IMR-90 (cell line): ENCODE results near the gene SLC25A11. TPM values are rescaled to one million over a fixed set of nuclear protein-coding genes. Genes with fewer than 3 reads are reported as not detected.

Experiments
- ATAC-seq: fragments of 200-7000 bp; cut with Tn5 transposase; 2 replicates; pipeline ENCODE4 v1.9.1; 2020; ENCODE audit warnings: low read depth, mild to moderate bottlenecking, moderate library complexity
- BruUV-seq: library from RNA; stranded (reverse); fragments of 400-500 nt; replicated peaks from 2 replicates; lab custom pipeline; 2021; lab: Mats Ljungman, UMichigan
- CTCF ChIA-PET: fragments of 300-600 bp; formaldehyde crosslinking; extraction: SDS; loops from one replicate; lab custom pipeline; 2021; ENCODE audit warnings: antibody characterized with exemption; lab: Yijun Ruan, JAX
- POLR2A ChIA-PET: fragments of 300-600 bp; sonication (Branson Sonifier 250); formaldehyde crosslinking; loops from one replicate; lab custom pipeline; 2022; ENCODE audit warnings: antibody characterized with exemption; ENCODE audit not compliant: unreplicated experiment; lab: Charles Lee
- DNase-seq: peaks from one replicate; pipeline ENCODE4 v3.0.0; 2013
- H2AFZ ChIP-seq: replicated peaks from 2 replicates; pipeline ENCODE3; 2013; ENCODE audit warnings: low read length, mild to moderate bottlenecking; ENCODE audit not compliant: poor library complexity
- H2AK5ac ChIP-seq: 2 replicates; pipeline ENCODE4 v1.6.1; 2013; ENCODE audit warnings: low read depth, low read length, inconsistent platforms
- H2AK9ac ChIP-seq: replicated peaks from 2 replicates; pipeline ENCODE3; 2013; ENCODE audit warnings: mild to moderate bottlenecking, low read depth, low read length, moderate library complexity; ENCODE audit not compliant: poor library complexity
- H2BK120ac ChIP-seq: 2 replicates; pipeline ENCODE4 v1.6.1; 2013; ENCODE audit warnings: low read depth, low read length, inconsistent platforms
- H2BK15ac ChIP-seq: 3 replicates; pipeline ENCODE4 v1.6.1; 2013; ENCODE audit warnings: low read depth, low read length, inconsistent platforms
- H2BK20ac ChIP-seq: 2 replicates; pipeline ENCODE4 v1.6.1; 2013; ENCODE audit warnings: low read depth, mild to moderate bottlenecking, inconsistent platforms, low read length, moderate library complexity
- H2BK5ac ChIP-seq: 2 replicates; pipeline ENCODE4 v1.6.1; 2013; ENCODE audit warnings: mild to moderate bottlenecking, low read depth, low read length, inconsistent platforms; ENCODE audit not compliant: poor library complexity, severe bottlenecking
- H3K14ac ChIP-seq: replicated peaks from 2 replicates; pipeline ENCODE4 v1.6.1; 2013; ENCODE audit warnings: low read depth, low read length, inconsistent platforms
- H3K18ac ChIP-seq: 2 replicates; pipeline ENCODE4 v1.6.1; 2013; ENCODE audit warnings: low read depth, low read length, control low read depth
- H3K23ac ChIP-seq: 2 replicates; pipeline ENCODE4 v1.6.1; 2013; ENCODE audit warnings: low read depth, low read length, inconsistent platforms
- H3K27ac ChIP-seq: 2 replicates; pipeline ENCODE4 v1.5.1; 2013; ENCODE audit warnings: mild to moderate bottlenecking, control low read depth, low read length; ENCODE audit not compliant: insufficient read depth
- H3K27me3 ChIP-seq: 2 replicates; pipeline ENCODE4 v1.6.1; 2013; ENCODE audit warnings: low read length; ENCODE audit not compliant: control insufficient read depth, insufficient read depth
- H3K36me3 ChIP-seq: 2 replicates; pipeline ENCODE4 v1.6.1; 2013; ENCODE audit warnings: low read length, mixed read lengths; ENCODE audit not compliant: control insufficient read depth, insufficient read depth
- H3K4ac ChIP-seq: 2 replicates; pipeline ENCODE4 v1.6.1; 2013; ENCODE audit warnings: low read depth, low read length, inconsistent platforms
- H3K4me1 ChIP-seq: 2 replicates; pipeline ENCODE4 v1.6.1; 2013; ENCODE audit warnings: low read length, mixed read lengths; ENCODE audit not compliant: control insufficient read depth, insufficient read depth
- H3K4me2 ChIP-seq: 2 replicates; pipeline ENCODE4 v1.6.1; 2013; ENCODE audit warnings: low read depth, mild to moderate bottlenecking, control low read depth, low read length, moderate library complexity
- H3K4me3 ChIP-seq: 2 replicates; pipeline ENCODE4 v1.5.1; 2013; ENCODE audit warnings: low read depth, mild to moderate bottlenecking, control low read depth, low read length, moderate library complexity; ENCODE audit not compliant: insufficient read depth
- H3K56ac ChIP-seq: 2 replicates; pipeline ENCODE4 v1.6.1; 2013; ENCODE audit warnings: low read length, inconsistent platforms; ENCODE audit not compliant: insufficient read depth; ENCODE audit errors: extremely low read depth
- H3K79me1 ChIP-seq, 2 experiments: 2 replicates each; pipeline ENCODE4 v1.6.1; 2013; ENCODE audit warnings: low read length in 2 of 2, inconsistent platforms in 1 of 2, low read depth in 1 of 2
- H3K9ac ChIP-seq: 2 replicates; pipeline ENCODE4 v1.6.1; 2013; ENCODE audit warnings: low read depth, low read length, control low read depth
- H3K9me1 ChIP-seq: 2 replicates; pipeline ENCODE4 v1.6.1; 2013; ENCODE audit warnings: low read length, inconsistent platforms; ENCODE audit not compliant: insufficient read depth
- H3K9me3 ChIP-seq: 2 replicates; pipeline ENCODE4 v1.6.1; 2013; ENCODE audit warnings: low read length; ENCODE audit not compliant: control insufficient read depth, insufficient read depth
- H4K20me1 ChIP-seq: 2 replicates; pipeline ENCODE4 v1.6.1; 2013; ENCODE audit warnings: low read length, inconsistent platforms; ENCODE audit not compliant: insufficient read depth
- H4K5ac ChIP-seq: 2 replicates; pipeline ENCODE4 v1.6.1; 2013; ENCODE audit warnings: mild to moderate bottlenecking, low read depth, low read length, control low read depth
- H4K8ac ChIP-seq, 2 experiments: 2 replicates each; pipeline ENCODE4 v1.6.1; 2013; ENCODE audit warnings: low read depth in 2 of 2, low read length in 2 of 2, control low read depth in 1 of 2, inconsistent platforms in 1 of 2
- H4K91ac ChIP-seq: 2 replicates; pipeline ENCODE4 v1.6.1; 2013; ENCODE audit warnings: low read depth, low read length, inconsistent platforms; ENCODE audit not compliant: insufficient read depth
- BHLHE40 ChIP-seq: fragments of 150-350 bp; IDR thresholded peaks from 2 replicates; pipeline ENCODE4 v1.6.1; 2016; ENCODE audit warnings: mild to moderate bottlenecking, low read depth, low read length
- CEBPB ChIP-seq: IDR thresholded peaks from 2 replicates; pipeline ENCODE4 v1.6.1; 2012; ENCODE audit warnings: low read depth, low read length, improper control_type of control experiment
- CHD1 ChIP-seq: IDR thresholded peaks from 2 replicates; pipeline ENCODE4 v1.6.1; 2012; ENCODE audit warnings: low read depth, low read length, improper control_type of control experiment
- CTCF ChIP-seq: conservative IDR thresholded peaks from 2 replicates; pipeline ENCODE4 v1.5.1; 2012; ENCODE audit warnings: mild to moderate bottlenecking, low read depth, low read length, improper control_type of control experiment
- MXI1 ChIP-seq: IDR thresholded peaks from 2 replicates; pipeline ENCODE4 v1.6.1; 2012; ENCODE audit warnings: low read depth, mild to moderate bottlenecking, low read length, moderate library complexity, borderline replicate concordance
- POLR2A ChIP-seq: IDR thresholded peaks from 2 replicates; pipeline ENCODE4 v1.6.1; 2012; ENCODE audit warnings: mild to moderate bottlenecking, low read depth, low read length
- SMC3 ChIP-seq: fragments of 150-350 bp; IDR thresholded peaks from 2 replicates; pipeline ENCODE4 v1.6.1; 2016; ENCODE audit warnings: low read depth, mild to moderate bottlenecking, antibody characterized with exemption, low read length, moderate library complexity
- WGBS, 2 experiments: methylation state at CpG; one replicate each; pipeline versions ENCODE4 v1.1.5 to v1.1.7; 2013; ENCODE audit warnings: missing lambda C conversion rate in 2 of 2; ENCODE audit not compliant: insufficient read length in 1 of 2; ENCODE audit errors: extremely low coverage in 2 of 2; 5-methylcytosine and 5-hydroxymethylcytosine counted together
- dilution Hi-C: fragments of 300-500 bp; cut with HindIII; formaldehyde crosslinking; loops from one replicate; pipeline ENCODE4 v1.14.3; 2018; ENCODE audit warnings: low sequenced_read_pairs; ENCODE audit not compliant: unreplicated experiment
- in situ Hi-C: fragments of 300-500 bp; cut with MboI; formaldehyde crosslinking; loops from 3 replicates; pipeline ENCODE4 v1.14.3; 2019; ENCODE audit warnings: low sequenced_read_pairs, inconsistent platforms, mixed read lengths
- intact Hi-C: fragments of 100-400 bp; cut with micrococcal nuclease; formaldehyde crosslinking; loops from 2 replicates; pipeline ENCODE4 v1.10.0; 2022
- polyA plus RNA-seq, 3 experiments: library from polyadenylated mRNA; depleted of rRNA; stranded (reverse); fragments of >200 nt; gene quantifications; 2 replicates each; pipeline ENCODE4 v1.2.3, GENCODE V29; 2012; ENCODE audit warnings: low replicate concordance in 1 of 3
- total RNA-seq: library from RNA; depleted of rRNA; stranded (reverse); fragments of >200 nt; gene quantifications from 2 replicates; pipeline ENCODE4 v1.2.3, GENCODE V29; 2012

Gene SLC25A11
- total and polyA plus RNA-seq, 2 of the 4 experiments (the other 2 are of a cell fraction) = 35.0 to 62.2 TPM

GRCh38 chr17:4934173-4934979 lies 5.5 kb downstream of the SLC25A11 start:
- in situ Hi-C loops = no loop called here
- BruUV-seq = no TSS peak
- H4K5ac ChIP-seq = no peak overlapping the region
- no peak overlapping the region for H2BK5ac ChIP-seq
- no peaks in the 10 kb centered on the region for H3K9me3 ChIP-seq
- DNase-seq = peak; percentile 38
- no peak overlapping the region for H3K27ac ChIP-seq
- H3K14ac ChIP-seq = 0 out of 2 replicates have a peak overlapping the region, but pooled peaks have one; percentile 68
- no peak overlapping the region for H3K18ac ChIP-seq
- no peak overlapping the region for H2BK20ac ChIP-seq
- H3K4ac ChIP-seq = no peak overlapping the region
- 0 out of 2 replicates have a peak overlapping the region, but pooled peaks have one; percentile 31 for H3K23ac ChIP-seq
- CTCF ChIA-PET = interaction anchor here (0.5 kb wide), 1 partner anchor 21 kb away, joined by 4 read pairs; no protein-coding TSS in a partner anchor
- H3K9me1 ChIP-seq = peaks cover 17% of the 10 kb centered on the region
- H3K9ac ChIP-seq = peak overlapping the region; percentile 53; the same call in 1 of the 2 replicates
- H2BK15ac ChIP-seq = no peak overlapping the region
- H3K56ac ChIP-seq = no peak overlapping the region
- peaks cover 9 to 18% of the 10 kb centered on the region in 2 experiments; a peak in 3 of 4 replicates for H3K79me1 ChIP-seq
- intact Hi-C loops = no loop called here
- H2BK120ac ChIP-seq = no peak overlapping the region
- H3K4me2 ChIP-seq = no peak overlapping the region
- H3K27me3 ChIP-seq = no peaks in the 10 kb centered on the region
- no peak overlapping the region for H4K91ac ChIP-seq
- H3K36me3 ChIP-seq = peaks cover 19% of the 10 kb centered on the region
- H4K8ac ChIP-seq = peak overlapping the region in 1 of 2 experiments; percentile 92; a peak in 2 of 4 replicates
- 58% methylated on average over 4 of the region's 14 CpGs; no CpG with 5 or more reads in 1 of the 2 experiments for WGBS, 2 experiments
- 0 out of 2 replicates have a peak overlapping the region, but pooled peaks have one; percentile 16 for H2AK5ac ChIP-seq
- peaks cover 11% of the 10 kb centered on the region for H3K4me1 ChIP-seq
- POLR2A ChIA-PET = interaction anchor here (0.7 kb wide), 2 partner anchors 14 to 20 kb away, joined by 7 to 14 read pairs; partner anchors contain the start of gene PFN1
- TF ChIP-seq BHLHE40 = no peak
- peak; percentile 34; the same call in 1 of the 2 replicates for TF ChIP-seq CTCF
- no peak for TF ChIP-seq MXI1
- TF ChIP-seq POLR2A = no peak
- TF ChIP-seq SMC3 = 0 out of 2 replicates have a peak, but pooled peaks have one; percentile 22
- TF ChIP-seq CHD1 = no peak
- no peak for TF ChIP-seq CEBPB
- peak; percentile 80 for ATAC-seq
- H3K4me3 ChIP-seq = no peak overlapping the region
- H4K20me1 ChIP-seq = 0 out of 2 replicates have a peak, but pooled peaks cover 7% of the 10 kb centered on the region
- H2AFZ ChIP-seq = peak overlapping the region; percentile 87
- peak overlapping the region; percentile 90 for H2AK9ac ChIP-seq
- dilution Hi-C loops = no loop called here
